Right lobe of liver (tissue), 4 donors: ENCODE results near the gene SPNS2.

Experiments used
- CTCF ChIP-seq, 4 donors: fragments of 200-600 bp in 3 of 4; fragments of 450-650 bp in 1 of 4; IDR thresholded peaks; one replicate each; pipeline versions ENCODE4 v1.5.1 to v1.8.0; 2016 to 2022; ENCODE audit warnings: antibody characterized with exemption in 4 of 4, mild to moderate bottlenecking in 2 of 4
- POLR2A ChIP-seq: fragments of 450-650 bp; IDR thresholded peaks from one replicate; pipeline ENCODE4 v1.6.1; 2017; ENCODE audit warnings: antibody characterized with exemption, mild to moderate bottlenecking
- donor health status: DM: no; HTN: no; CAD: no.
- donor health status: DM: no; HTN: no; CAD: no.
- donor health status: DM: no; HTN: yes; CAD: no.

- TF ChIP-seq CTCF (IDR thresholded peaks at IDR 0.05) (no peak), POLR2A (no peak)
Observed at GRCh38 chr17:4534515-4534914, 35.8 kb downstream of the SPNS2 start.
